GM12865 (cell line): ENCODE results near the gene KCNQ2.
"Not testable (repeated sequence)": the region's sequence is repeated elsewhere in the genome, so short reads cannot be mapped to it uniquely, and the experiment has no call there.

Experiments
- DNase-seq: peaks from one replicate; pipeline ENCODE4 v3.0.0; 2010; ENCODE audit warnings: low read depth
- H3K4me3 ChIP-seq: 2 replicates; pipeline ENCODE4 v1.5.1; 2011; ENCODE audit warnings: mild to moderate bottlenecking, low read depth, low read length, control low read depth
- CTCF ChIP-seq: IDR thresholded peaks from 2 replicates; pipeline ENCODE4 v1.5.1; 2011; ENCODE audit warnings: low read length, control low read depth, low read depth, inconsistent platforms; ENCODE audit not compliant: insufficient read depth; ENCODE audit errors: missing control alignments

KCNQ2 gene

DNA sequence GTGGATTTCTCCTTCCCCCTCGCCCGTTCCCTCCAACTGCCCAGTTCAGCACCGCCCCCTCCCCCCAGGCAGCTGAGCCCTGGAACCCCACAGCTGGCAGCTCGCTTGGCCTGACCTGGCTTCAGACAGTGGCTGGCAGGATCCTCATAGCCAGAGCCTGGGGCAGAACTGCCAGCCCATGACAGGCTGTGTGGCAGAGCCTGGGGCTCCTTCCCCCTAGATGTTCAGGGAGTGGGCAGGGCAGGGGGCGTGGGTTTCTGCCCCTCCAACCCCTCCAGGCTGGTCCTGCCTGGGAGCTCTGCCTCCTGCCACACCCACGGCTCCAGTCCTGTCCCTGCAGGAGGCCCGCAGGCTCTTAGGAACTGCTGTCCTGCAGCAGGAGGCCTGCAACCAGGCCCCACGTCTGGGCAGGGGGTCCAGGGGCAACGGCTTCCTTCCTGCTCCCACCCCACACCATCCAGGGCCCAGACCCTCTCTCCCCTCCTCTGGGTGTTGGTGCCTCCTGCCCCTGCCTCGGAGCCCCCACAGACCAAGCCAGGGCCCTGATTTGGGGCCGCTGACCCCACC lies 9.6 kb upstream of the KCNQ2 start:
- DNase-seq = no peak
- TF ChIP-seq CTCF = no peak
- no peak overlapping the region for H3K4me3 ChIP-seq

- TF ChIP-seq CTCF = no peak
- no peak for DNase-seq
- no peak overlapping the region for H3K4me3 ChIP-seq
These were observed 9.0 kb upstream of the KCNQ2 start for GRCh38 chr20:63481503-63481902.

- not testable (repeated sequence) for DNase-seq, H3K4me3 ChIP-seq
These were observed 7.4 kb upstream of the KCNQ2 start for GRCh38 chr20:63479695-63480419.

- no peak overlapping the region for H3K4me3 ChIP-seq
- no peak for TF ChIP-seq CTCF
- DNase-seq = no peak
These were observed 6.2 kb upstream of the KCNQ2 start for GRCh38 chr20:63478346-63479302.

GRCh38 chr20:63477944-63478343 lies 5.5 kb upstream of the KCNQ2 start:
- no peak overlapping the region for H3K4me3 ChIP-seq
- no peak for DNase-seq
- TF ChIP-seq CTCF = no peak

GRCh38 chr20:63477061-63477616 lies 4.7 kb upstream of the KCNQ2 start:
- no peak for TF ChIP-seq CTCF
- no peak overlapping the region for H3K4me3 ChIP-seq
- DNase-seq = no peak

DNA sequence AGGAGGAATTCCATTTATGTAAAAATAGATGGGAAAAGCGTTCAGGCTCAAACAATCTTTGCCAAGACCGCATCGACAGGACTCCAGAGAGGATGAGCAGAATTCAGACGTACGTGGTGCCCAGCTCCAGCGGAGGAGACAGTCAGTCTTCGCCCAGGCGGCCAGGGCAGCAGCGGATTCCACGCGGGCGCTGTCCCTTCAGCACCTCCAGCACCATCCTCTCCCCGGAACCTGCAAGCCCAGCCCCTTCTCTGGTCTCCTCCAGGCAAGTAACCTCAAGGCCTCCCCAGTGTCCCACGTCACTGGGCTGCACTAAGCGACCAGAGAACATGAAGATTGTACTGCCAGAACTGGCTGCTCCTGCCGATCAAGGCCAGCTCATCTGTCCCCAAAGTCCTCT lies 2.8 kb upstream of the KCNQ2 start:
- no peak overlapping the region for H3K4me3 ChIP-seq
- peak; percentile 26 for DNase-seq
- no peak for TF ChIP-seq CTCF
